Measurements from ENCODE around the gene ANXA5.

- TF ChIP-seq CTCF (IDR thresholded peaks at IDR 0.05) (no peak), POLR2A (IDR thresholded peaks at IDR 0.05) (no peak)
Measured at GRCh38 chr4:121717680-121718237, 21.0 kb upstream of the ANXA5 start.
